T-helper 22 cell (primary cell): ENCODE data around the gene CELF4.

Experiments
- DNase-seq: peaks from one replicate; pipeline ENCODE4 v3.0.0-alpha.2; 2020; ENCODE audit warnings: low read depth

CELF4 gene

DNA sequence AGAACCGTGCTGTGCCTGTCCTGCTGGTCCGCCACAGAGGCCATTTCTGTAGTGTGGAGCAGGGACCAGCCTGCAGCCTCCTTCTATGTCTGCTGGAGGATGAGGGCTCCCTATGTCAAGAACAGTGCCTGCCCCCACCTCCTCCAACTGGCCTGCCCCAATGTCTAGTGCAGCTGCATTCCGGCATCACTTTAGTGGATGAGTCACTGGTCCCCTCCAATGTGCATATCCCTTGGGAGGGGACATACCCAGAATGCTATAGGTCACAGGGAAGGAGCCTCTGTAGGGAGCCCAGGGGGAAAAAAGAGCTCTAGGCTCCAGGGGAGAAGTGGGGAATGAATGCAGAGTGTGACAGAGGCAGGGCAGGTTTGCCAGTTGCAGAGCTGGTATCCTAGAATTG, 219.6 kb downstream of the CELF4 start:
- no peak for DNase-seq

DNA sequence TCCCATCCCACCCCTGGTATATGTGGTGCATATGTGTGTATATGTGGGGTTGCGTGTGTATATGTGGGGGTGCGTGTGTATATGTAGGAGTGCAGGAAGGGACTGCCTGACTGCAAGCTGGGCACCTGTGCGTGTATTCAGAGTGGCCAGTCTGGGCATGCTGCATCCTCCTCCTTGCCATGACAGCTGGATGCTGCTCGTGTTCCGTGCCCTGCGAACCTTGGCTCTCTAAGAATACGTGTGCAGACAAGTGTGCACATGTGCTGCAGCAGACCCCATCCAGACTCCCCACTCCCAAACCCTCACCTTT, 222.1 kb downstream of the CELF4 start:
- DNase-seq = no peak

DNA sequence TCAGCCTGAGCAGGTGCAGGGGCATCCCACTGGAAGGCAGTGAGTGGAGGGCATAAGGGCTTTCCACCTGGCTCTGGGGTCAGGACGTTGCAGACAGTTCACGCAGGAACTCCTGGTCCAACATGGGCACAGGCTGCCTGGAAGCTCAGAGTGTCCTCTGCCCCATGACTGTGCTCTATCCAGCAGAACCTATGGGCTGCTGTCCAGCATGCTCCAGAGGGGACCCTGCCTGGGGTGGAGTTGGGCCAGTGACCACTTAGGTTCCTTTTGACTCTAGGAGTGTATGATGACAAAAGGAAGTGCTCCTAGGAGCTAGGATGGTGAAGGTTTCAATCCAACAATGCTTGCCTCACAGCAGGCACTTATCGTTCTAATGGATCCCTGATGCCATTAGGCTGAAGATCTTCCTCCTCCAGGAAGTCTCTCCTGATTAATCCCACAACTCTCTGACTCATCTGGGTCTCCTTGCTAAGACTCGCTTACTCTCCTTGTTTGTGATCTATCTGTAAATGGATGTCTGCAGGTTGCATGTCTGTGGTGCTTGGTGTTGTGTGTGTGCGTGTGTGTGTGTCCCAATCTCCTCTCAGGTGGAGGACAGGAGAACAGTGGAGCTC, 224.0 kb downstream of the CELF4 start:
- DNase-seq = no peak

DNA sequence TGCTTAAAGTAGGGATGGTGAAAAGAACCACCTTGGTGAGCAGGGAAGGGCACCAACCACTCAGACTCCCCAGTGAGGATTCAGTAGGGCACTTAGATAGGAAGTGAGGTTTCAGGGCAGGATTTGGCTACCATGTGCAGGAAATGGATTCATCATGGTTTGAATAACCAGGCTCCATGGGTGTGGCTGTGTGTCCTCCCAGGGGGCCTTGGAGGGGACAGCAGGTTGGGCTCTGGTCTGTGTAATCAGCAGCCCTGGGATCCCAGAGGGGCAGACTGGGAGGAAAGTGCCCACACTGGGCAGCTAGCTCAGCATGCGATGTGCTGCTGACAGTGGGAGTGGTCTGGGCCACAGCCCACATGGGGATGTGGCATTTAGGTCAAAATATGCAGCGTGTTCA, 224.6 kb downstream of the CELF4 start:
- DNase-seq = no peak

DNA sequence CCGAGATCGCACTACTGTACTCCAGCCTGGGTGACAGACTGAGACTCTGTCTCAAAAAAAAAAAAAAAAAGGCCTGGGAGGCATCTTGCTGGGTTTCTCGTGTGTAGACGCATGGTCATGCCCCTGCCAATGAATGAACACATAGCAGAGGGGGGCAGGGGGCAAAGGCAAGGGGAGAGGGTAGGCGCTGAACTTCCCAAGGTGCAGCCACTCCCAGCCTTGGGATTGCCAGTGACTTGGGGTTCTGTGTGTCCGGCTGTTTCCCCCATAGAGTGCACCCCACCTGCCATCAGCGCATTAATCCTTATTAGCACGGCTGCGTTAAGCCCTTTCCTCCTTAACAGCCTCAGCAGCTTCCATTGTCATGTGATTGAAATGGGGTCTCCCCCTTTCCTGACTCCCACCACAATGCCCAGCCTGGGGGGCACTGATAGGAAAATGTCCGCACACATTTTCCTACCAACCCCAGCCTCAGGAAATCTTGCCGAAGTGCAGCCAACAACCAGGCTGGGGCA, 225.8 kb downstream of the CELF4 start:
- DNase-seq = no peak

DNA sequence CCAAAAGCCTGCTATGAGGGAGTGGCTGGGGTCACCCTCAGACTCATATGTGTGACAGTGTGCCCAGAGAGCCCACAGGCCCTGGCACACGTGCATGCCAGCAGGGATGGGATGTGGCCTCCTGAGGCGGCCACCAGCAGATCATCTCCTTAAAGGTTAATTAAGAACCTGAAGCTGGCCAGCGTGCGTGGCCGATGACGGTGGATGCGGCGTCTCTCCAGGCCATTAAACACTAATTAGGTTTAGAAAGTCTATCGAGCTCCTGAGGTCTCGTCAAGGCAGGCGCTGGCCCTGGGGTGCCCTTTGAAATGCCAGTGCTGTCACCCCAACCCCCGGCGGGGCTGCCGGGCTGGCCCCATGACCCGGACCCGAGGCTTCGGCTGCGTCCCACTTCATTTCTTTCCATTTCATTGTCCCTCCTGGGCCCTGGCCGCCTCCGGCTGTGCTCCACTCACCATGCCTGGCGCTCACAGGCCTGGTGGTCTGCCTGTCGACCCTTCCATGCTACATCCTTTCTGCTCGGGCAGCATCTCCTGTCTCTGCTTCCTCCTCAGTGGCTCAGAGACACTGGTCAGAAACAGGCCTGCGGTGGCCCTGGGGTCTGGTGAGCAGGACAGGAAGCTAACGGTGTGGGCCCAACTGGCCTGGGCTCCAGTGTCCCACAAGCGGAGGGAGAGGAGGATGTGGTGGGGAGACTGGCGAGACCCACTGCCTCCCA, 228.9 kb downstream of the CELF4 start:
- no peak for DNase-seq

DNA sequence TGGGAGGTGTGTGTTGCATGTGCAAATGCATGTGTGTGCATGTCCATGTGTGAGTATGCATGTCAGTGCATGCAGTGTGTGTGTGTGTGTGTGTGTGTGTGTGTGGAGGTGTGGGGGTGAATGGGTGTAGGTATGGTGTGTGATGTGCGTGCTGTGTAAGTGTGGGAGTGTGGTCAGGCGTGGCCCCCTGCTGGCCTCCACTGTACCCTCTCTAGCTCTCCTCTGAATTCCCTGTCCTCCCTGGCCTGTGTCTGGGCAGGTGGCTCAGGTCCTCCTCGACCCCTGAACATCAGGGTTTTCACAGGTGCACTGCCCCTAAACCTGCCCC, 230.2 kb downstream of the CELF4 start:
- no peak for DNase-seq

DNA sequence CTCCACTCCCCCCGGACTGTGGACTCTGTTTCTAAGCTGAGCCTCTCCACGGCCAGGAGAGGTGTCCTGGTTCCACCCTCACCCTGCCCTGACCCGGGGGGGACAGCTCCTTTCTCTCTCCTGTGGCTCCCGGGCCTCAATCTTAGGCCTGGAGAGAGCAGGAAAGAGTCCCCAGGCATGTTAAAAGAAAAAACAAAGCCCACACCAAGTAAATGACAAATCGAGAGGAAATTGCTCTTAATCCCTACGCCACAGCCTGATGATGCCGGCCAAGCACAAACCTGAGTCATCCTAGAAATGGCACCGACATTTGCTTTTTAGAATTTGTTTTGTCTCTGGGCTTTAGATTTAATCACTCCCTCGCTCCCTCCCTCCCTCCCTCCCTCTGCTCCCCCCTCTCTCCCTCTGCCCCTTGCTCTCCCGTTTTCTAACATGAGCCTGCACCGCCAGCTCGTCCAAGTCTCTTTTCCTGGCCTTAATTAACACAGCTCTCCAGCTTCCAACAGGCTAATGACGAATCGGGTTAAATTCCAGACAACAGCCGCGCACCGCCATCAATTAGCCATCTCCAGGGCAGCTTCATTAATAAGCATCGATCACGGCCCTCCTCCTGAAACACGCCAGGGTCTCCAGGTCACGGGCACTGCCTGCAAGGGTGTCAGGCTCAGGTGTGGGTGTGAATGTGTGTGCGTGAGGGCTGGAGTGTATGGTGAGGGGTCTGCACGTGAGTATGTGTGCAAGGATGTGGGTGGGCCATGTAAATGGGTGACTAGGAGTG, 230.8 kb downstream of the CELF4 start:
- DNase-seq = no peak

DNA sequence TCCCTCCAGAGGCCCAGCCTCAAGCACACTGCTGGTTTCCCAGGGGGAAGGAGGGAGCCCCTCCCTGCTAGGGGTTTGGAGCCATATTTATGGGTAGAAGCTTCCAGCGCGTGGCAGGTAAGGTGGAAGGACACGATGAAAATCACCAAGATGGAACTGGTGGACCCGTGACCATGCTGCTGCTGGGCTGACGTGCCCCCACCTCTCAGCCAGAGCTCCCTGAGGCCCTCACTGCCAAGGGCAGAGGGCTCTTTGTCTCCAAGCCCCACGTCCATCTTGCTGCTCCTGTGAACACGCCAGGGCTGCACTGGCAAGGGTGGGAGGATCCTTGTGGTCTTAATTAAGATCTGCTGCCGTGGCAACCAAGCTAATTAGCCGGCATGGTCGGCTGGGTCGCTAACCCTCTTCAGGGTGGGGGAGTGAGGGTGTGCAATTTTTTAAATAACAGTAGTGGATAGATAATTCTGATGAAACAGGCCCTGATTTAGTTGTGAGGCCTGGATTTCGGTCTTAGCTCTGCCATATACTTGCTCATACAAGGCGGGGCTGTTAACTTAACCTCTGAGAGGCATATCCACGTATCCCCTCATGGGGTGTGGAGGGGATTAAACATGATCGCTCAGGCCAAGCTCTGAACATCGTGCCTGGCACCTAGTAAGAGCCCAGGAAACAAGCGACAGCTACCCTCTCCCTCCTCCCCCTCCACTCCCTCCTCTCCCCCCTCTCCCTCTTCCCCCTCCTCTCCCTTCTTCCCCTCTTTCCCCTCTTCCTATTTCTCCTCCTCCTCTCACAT, 232.8 kb downstream of the CELF4 start:
- DNase-seq = no peak

DNA sequence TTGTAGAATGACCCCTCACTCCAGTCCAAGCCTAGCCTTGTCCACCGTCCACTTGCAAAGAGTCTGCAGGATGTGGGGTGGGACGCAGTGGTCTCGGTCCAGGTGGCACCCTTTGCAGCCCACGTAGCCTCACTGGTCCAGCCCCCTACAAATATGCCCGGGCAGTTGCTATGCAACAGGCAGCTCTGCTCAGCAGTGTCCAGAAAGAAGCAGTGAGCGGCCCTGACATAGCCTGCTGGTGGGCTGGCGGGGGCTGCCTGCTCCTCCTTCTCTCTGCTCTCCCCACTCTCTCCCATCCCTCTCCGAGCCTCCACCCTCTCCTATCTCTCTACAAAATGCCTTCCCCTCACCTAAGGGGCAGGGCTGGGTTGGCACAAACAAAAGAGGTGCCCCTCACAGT, 233.4 kb downstream of the CELF4 start:
- no peak for DNase-seq

DNA sequence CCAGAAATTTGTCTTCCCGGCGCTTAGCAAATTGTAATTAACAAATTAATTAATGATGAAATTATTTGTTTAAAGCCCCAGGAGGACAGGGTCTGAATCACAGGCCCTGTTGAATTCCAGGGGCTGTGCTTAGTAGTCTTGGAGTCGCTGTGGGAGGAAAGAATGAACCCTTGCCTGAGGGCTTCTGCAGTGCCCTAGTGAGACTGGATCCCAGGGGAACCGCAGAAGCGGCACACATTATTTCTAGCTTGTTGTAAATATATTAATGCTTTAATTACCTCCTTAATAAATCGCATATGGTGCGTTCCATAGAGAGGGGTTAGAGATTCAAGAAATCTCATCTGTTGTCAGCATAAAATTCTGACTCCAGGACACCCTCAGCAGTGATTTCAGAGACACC, 235.4 kb downstream of the CELF4 start:
- DNase-seq = no peak

DNA sequence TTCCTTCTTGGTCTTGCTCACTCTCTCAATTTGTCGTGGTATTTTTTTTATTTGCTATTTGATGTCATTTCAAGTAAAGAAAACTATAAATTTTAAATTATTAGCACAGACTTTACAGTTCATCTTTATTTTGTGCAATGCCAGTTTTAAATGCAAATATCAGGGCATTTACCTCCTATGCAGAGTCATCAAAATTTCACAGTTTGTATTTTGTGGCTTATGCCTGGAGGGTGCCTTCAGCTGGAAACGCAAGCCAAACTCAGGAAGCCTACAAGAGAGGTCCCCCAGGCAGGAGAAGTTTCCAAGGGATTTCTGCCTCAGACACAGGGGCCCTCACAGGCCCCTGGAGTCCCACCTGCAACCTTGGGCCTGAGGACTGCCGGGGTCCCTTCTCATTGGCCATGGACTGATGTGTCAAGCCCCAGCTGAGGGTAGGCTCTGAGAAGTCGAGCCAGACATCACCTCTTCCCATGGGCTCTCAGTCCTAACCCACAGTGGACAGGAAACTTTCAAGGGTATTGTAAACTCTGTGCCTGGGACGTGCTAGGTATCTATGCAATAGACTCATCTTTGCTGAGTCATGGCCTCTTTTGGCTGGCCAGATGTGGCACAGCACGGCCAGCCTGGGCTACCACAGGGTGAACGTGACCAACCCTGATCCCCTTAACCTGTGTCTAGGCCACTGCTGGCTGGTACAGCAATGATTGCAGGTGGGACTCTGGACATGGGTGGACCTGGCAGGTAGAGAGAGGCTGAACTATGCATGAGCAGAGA, 236.5 kb downstream of the CELF4 start:
- no peak for DNase-seq

DNA sequence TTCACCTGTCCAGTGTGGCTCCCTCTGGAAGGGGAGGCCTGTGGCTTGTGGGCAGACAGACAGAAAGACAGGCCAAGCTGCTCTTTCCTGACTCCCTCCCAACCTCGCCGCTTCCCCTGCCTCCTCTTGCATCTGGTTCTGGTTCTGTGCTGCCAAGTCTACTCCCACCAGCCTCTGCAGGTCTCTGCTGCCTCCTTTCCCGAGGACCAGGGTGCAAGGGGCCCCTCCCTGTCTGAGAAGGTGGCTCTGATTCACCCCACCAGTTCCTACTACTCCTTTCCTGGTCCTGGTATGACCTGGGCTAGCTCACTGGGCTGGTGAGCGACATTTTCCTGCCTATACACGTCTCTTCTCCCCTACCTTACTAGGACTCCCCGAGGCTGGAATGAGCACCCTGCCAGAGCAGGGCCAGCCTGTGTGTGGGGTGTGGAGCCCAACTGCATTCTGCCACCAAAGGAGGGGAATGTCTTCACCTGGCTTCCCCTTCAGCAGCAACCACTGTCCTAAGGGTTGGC, 238.5 kb downstream of the CELF4 start:
- DNase-seq = no peak

DNA sequence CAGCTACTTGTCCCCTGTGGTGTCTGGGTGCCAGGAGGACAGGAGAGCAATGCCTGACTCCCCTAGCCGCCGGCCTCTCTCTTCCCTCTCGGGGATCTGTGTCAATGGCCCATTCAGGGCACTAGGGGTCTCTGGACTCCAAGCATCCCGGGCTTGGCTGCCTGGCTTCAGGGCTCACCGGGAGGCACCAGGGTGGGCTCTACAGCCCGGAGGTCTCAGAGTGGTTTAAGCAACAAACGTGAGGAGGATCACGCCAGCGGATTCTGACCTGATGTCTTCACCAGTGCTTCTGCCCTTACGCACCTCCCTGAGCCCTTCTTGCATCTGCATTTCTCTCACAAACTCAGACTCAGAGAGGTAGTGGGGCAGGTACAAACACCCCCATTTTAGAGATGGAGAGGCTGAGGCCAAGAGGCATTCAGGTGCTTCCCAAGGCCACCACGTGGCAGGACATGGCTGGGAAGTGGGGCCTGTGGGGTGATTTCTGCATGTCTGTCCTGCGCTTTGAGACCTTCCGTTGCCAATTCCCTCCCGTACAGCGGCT, 243.0 kb downstream of the CELF4 start:
- no peak for DNase-seq

DNA sequence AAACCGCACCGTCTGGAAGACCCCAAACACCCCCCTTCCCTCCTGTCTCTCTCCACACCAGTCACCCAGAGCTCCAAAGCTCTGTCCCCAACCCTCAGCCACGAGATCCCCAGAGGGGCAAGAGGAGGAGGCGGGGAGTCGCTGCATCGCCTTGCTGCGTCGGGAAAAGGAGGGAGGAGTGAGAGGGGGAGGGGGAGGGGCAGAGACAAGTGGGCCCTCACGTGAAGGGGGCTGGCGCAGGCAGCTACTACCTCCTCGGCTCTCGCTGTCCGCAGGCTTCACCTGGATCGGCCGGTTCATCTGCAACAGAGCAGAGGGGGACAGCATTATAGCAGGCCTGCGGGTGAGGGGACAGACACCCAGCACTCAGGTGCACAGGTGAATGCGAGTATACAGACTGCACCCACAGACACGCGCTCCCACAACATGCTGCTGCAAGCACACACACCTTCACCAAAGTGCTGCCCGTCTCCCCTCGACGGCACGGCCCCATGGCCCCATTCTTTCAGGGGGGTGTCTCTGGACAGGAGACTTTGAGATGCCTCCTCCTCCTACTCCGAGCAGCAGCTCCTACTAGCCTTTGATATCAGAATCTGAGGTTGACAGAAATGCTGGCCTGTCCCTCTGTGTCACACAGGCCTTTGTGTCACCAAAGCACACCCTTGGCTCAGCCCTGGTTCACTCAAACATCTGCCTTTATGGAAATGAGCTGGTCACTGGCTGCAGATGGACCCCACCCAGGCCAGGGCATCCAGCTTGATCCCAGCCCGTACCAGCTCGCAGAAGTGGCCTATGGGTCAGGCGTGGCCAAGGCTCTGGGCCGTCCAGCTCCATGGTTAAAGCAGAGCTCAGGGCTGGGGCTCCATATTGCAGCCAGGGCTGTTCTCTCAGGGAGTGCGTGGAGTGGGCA, 243.8 kb downstream of the CELF4 start:
- DNase-seq = no peak

DNA sequence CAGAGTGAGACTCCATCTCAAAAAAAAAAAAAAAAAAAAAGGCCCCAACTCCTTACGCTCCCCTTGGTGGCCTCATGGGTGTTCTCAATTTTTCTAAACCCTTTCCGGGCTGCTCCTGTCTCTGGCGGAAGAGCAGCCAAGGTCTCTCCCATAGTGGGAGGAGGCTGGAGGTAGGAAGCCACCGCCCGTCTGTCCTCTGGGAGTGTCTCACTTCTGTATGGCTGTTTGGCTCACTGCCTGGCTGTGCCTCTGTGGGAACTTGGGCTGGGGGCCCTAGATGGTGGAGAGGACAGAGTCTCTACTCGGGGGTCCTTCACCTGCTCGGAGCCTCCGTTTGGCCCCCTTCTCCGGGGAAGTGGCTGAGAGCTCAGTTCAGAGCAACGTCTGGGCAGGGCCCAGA, 245.3 kb downstream of the CELF4 start:
- DNase-seq = no peak

DNA sequence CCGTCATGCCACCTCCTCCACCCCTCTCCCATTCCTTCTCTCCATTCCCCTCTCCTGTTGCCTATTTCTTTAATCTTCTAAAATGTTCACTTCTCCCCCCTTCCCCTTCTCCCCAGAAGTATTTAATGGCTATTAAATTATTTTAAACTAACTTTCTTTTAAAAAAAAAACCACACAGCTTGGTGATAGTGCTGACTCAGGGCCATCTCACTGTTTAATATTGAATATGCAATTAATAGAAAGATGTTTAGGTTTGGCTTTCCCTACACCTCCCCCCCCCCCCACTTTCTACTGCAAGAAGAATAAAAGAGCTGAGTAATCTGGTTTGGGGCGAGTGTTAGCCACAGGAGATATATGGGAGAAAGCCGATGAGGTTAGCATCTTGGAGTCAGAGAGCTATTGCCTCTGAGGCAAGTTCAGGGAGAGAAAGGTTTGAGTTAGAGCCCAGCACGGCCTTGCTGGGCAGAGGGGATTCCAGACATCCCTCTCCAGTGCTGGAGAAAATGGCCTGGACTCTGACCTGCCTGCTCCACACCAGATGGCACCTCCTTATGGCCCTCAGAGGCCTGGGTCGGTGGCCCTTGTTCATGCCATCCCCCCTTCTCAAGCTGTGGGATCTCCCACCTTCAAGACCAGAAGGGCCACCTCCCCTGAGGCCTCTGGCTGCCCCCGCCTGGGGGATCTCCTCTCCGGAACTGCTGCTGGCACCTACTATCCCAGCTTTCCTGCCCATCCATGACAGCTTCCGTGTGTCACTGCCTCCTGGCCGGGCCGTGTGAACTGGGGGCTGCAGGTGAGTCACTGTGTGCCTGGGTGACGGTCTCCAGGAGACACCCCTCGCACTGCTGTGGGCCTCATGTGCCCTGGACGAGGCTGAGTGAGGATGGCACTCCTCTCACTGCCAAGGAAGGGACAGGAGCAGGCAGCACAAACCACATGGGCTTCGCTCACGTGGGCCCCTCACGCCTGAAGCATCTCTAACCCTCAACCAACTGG, 246.9 kb downstream of the CELF4 start:
- no peak for DNase-seq

DNA sequence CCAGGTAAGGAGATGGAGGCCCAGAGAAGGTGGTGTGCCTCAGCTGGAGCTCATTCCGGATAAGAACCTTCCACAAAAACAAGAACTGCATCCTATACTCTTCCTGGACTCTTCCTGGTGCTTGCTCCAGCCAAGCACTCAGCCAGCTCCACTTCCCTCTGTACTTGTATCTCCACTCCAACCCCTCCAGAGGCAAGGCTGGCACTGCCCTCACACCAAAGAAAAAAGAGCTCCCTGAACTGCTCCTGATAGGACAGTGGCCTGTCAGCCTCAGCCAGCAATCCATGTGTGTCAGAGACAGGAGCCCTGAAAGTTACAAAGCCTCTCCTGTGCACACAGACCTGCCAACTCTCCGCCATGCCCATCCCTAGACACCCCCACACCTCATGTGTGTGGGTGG, 248.1 kb downstream of the CELF4 start:
- DNase-seq = no peak

DNA sequence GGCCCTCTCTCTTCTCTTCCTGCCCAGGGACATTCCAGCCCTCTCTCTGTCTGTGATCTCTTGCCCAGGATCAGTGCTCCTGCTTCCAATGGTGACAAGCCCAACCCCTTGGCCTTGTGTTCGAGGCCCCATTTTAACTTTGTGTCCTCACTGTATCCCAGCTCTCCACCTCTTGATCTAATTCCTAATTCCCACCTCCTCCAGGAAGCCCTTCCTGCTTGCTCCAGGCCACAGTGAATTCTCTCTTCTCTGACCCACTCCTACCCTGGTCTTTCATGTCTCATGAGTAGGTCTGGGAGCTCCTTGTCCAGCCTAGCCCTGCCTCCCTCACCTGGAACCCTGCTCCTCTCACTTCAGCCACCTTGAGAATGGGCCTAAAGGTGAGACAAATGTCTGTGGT, 249.1 kb downstream of the CELF4 start:
- no peak for DNase-seq
